Uterus (tissue), 4 donors: ENCODE measurements around the gene B3GNT9. TPM values are rescaled to one million over a fixed set of nuclear protein-coding genes. Genes with fewer than 3 reads are reported as not detected.

Experiments used
- DNase-seq, 2 donors: peaks; one replicate each; pipeline ENCODE4 v3.0.0-alpha.2; 2019 to 2020
- H3K27ac ChIP-seq, 2 donors: fragments of 200-600 bp; sonication (generic); 1 replicate in 1 of 2; 2 replicates in 1 of 2; pipeline ENCODE4 v1.5.1; 2016 to 2018
- H3K27me3 ChIP-seq, 2 donors: fragments of 200-600 bp; sonication (generic); one replicate each; pipeline ENCODE4 v1.5.1; 2018 to 2019; ENCODE audit warnings: control low read depth in 1 of 2
- H3K36me3 ChIP-seq, 2 donors: fragments of 200-600 bp; sonication (generic); one replicate each; pipeline ENCODE4 v1.5.1; 2019; ENCODE audit warnings: control low read depth in 1 of 2
- H3K4me1 ChIP-seq, 2 donors: fragments of 200-600 bp; sonication (generic); one replicate each; pipeline ENCODE4 v1.5.1; 2018 to 2019; ENCODE audit warnings: control low read depth in 1 of 2
- H3K4me3 ChIP-seq, 2 donors: fragments of 200-600 bp; sonication (generic); 1 replicate in 1 of 2; 2 replicates in 1 of 2; pipeline ENCODE4 v1.5.1; 2018 to 2019; ENCODE audit warnings: mild to moderate bottlenecking in 1 of 2
- H3K9me3 ChIP-seq, 2 donors: fragments of 200-600 bp; sonication (generic); one replicate each; pipeline ENCODE4 v1.5.1; 2019; ENCODE audit warnings: control low read depth in 1 of 2
- CTCF ChIP-seq, 4 experiments: fragments of 200-600 bp in 2 of 4; fragments of 450-650 bp in 2 of 4; sonication (generic) in 2 of 4; IDR thresholded peaks; one replicate each; pipeline ENCODE4 v1.5.1; 2016 to 2019; ENCODE audit warnings: antibody characterized with exemption in 4 of 4, mild to moderate bottlenecking in 2 of 4, moderate library complexity in 1 of 4
- POLR2A ChIP-seq, 2 donors: fragments of 450-650 bp; IDR thresholded peaks; one replicate each; pipeline ENCODE4 v1.6.1; 2016; ENCODE audit warnings: antibody characterized with exemption in 2 of 2, mild to moderate bottlenecking in 1 of 2, moderate library complexity in 1 of 2
- intact Hi-C: fragments of 100-400 bp; cut with DNase I; formaldehyde crosslinking; loops from one replicate; pipeline ENCODE4 v1.15.1; 2023; ENCODE audit warnings: low total_unique reads
- total RNA-seq, 4 donors: library from RNA; depleted of rRNA in 3 of 4; stranded (reverse); fragments of >200 nt in 3 of 4; gene quantifications; one replicate each; pipeline versions ENCODE4 v1.1.0 to v1.2.4, GENCODE V29; 2014 to 2023
- donor health status: DM: yes; HTN: yes; CAD: no.

The B3GNT9 gene
- total RNA-seq, 4 donors from 2014 or later: 2.4 to 40.1 (median 15.1) TPM

- no peak for DNase-seq
- no peaks in the 10 kb centered on the region for H3K9me3 ChIP-seq
- no peak for TF ChIP-seq POLR2A (IDR thresholded peaks at IDR 0.05)
- TF ChIP-seq CTCF (IDR thresholded peaks at IDR 0.05): no peak
- H3K36me3 ChIP-seq: no peaks in the 10 kb centered on the region
- H3K4me1 ChIP-seq: peaks cover 9 to 11% of the 10 kb centered on the region in 2 donors
- H3K27me3 ChIP-seq: no peaks in the 10 kb centered on the region
- H3K4me3 ChIP-seq: peak overlapping the region; percentile 89 to 90
- intact Hi-C loops: no loop called here
- peak overlapping the region; percentile 67 to 71 for H3K27ac ChIP-seq
Observed at GRCh38 chr16:67192781-67193361, 42.1 kb upstream of the B3GNT9 start.

GRCh38 chr16:67191995-67192681 is 41.3 kb upstream of the B3GNT9 start, which contains the start of gene E2F4:
E2F4 (plus strand) TSS chr16:67192155; CDS start chr16:67192228, 73 bp downstream.
- H3K27ac ChIP-seq: peak within 1 kb of the TSS; percentile 67 to 71

GRCh38 chr16:67191411-67191994 is 40.7 kb upstream of the B3GNT9 start:
- H3K27me3 ChIP-seq: no peaks in the 10 kb centered on the region
- no peaks in the 10 kb centered on the region for H3K9me3 ChIP-seq
- peaks cover 9 to 11% of the 10 kb centered on the region in 2 donors for H3K4me1 ChIP-seq
- H3K4me3 ChIP-seq: peak overlapping the region; percentile 89 to 90
- intact Hi-C loops: no loop called here
- DNase-seq: no peak
- peak overlapping the region in 1 of 2 donors; percentile 28 for H3K27ac ChIP-seq
- no peaks in the 10 kb centered on the region for H3K36me3 ChIP-seq
- TF ChIP-seq CTCF (IDR thresholded peaks at IDR 0.05): no peak
- TF ChIP-seq POLR2A (IDR thresholded peaks at IDR 0.05): no peak

More at GRCh38 chr16:67191995-67192681, 41.3 kb upstream of the B3GNT9 start, which contains the start of gene E2F4:
- Histone ChIP-seq H3K4me3 (peak within 1 kb of the TSS; percentile 89 to 90), H3K9me3 (no peaks in the 10 kb centered on the region), H3K4me1 (peaks cover 9 to 11% of the 10 kb centered on the region in 2 donors), H3K36me3 (no peaks in the 10 kb centered on the region), H3K27me3 (no peaks in the 10 kb centered on the region)
- TF ChIP-seq CTCF (IDR thresholded peaks at IDR 0.05) (peak in 2 of 4 experiments; percentile 26 to 39), POLR2A (IDR thresholded peaks at IDR 0.05) (peak; percentile 29 to 73)
- intact Hi-C loops: no loop called here
- peak; percentile 85 to 88 for DNase-seq

- intact Hi-C loops: no loop called here
- no peaks in the 10 kb centered on the region for H3K27me3 ChIP-seq
- DNase-seq: no peak
- no peak overlapping the region for H3K27ac ChIP-seq
- H3K4me3 ChIP-seq: no peak overlapping the region
- TF ChIP-seq CTCF (IDR thresholded peaks at IDR 0.05) (no peak), POLR2A (IDR thresholded peaks at IDR 0.05) (no peak)
- no peaks in the 10 kb centered on the region for H3K36me3 ChIP-seq
- no peaks in the 10 kb centered on the region for H3K9me3 ChIP-seq
- H3K4me1 ChIP-seq: peaks cover 9 to 11% of the 10 kb centered on the region in 2 donors
Observed at GRCh38 chr16:67190448-67191399, 39.9 kb upstream of the B3GNT9 start.
